WTC11 (cell line): ENCODE data around the gene MAPKAPK5. TPM values are rescaled to one million over a fixed set of nuclear protein-coding genes. Genes with fewer than 3 reads are reported as not detected.

Experiments used
- ATAC-seq: fragments of 200-7000 bp; cut with Tn5 transposase; 2 replicates; pipeline ENCODE4 v1.10.0; 2021; ENCODE audit warnings: mild to moderate bottlenecking, moderate library complexity
- CTCF ChIA-PET: fragments of 300-600 bp; sonication (Branson Sonifier 250); formaldehyde crosslinking; loops from one replicate; lab custom pipeline; 2021; ENCODE audit warnings: antibody characterized with exemption; lab: Charles Lee
- POLR2A ChIA-PET: fragments of 350-600 bp; sonication (Branson Sonifier 250); formaldehyde crosslinking; loops from one replicate; lab custom pipeline; 2021; ENCODE audit warnings: antibody characterized with exemption; lab: Charles Lee
- DNase-seq: peaks from one replicate; pipeline ENCODE4 v3.0.0; 2021; ENCODE audit warnings: low spot score
- H3K27ac Mint-ChIP-seq: 2 replicates; pipeline ENCODE4 v1.8.0; 2021; ENCODE audit warnings: mixed read lengths
- H3K27me3 Mint-ChIP-seq: 2 replicates; pipeline ENCODE4 v1.8.0; 2021; ENCODE audit warnings: low read depth, mild to moderate bottlenecking, moderate library complexity, mixed read lengths
- H3K36me3 Mint-ChIP-seq: 2 replicates; pipeline ENCODE4 v1.8.0; 2021; ENCODE audit warnings: mixed read lengths
- H3K4me1 Mint-ChIP-seq: 2 replicates; pipeline ENCODE4 v1.8.0; 2022; ENCODE audit warnings: mixed read lengths
- H3K4me3 Mint-ChIP-seq: 2 replicates; pipeline ENCODE4 v1.8.0; 2021; ENCODE audit warnings: mild to moderate bottlenecking, moderate library complexity, mixed read lengths
- H3K9me3 Mint-ChIP-seq: 2 replicates; pipeline ENCODE4 v1.8.0; 2021; ENCODE audit warnings: mixed read lengths
- ELF4 ChIP-seq: sonication (generic); formaldehyde crosslinking; IDR thresholded peaks from 2 replicates; pipeline ENCODE4 v1.8.1; 2022; ENCODE audit warnings: low read depth, mild to moderate bottlenecking, moderate library complexity, missing genetic modification reagents
- FOXJ3 ChIP-seq: sonication (generic); formaldehyde crosslinking; IDR thresholded peaks from 2 replicates; pipeline ENCODE4 v1.9.0; 2021; ENCODE audit warnings: missing genetic modification reagents, mild to moderate bottlenecking, borderline replicate concordance
- GRHL2 ChIP-seq: fragments of 250-450 bp; sonication (Bioruptor Pico); IDR thresholded peaks from 2 replicates; pipeline ENCODE4 v1.8.0; 2022; ENCODE audit warnings: mild to moderate bottlenecking, moderate library complexity; ENCODE audit not compliant: insufficient replicate concordance, severe bottlenecking
- MLX ChIP-seq: sonication (generic); formaldehyde crosslinking; IDR thresholded peaks from 2 replicates; pipeline ENCODE4 v1.8.1; 2023; ENCODE audit warnings: mild to moderate bottlenecking, missing genetic modification reagents, moderate library complexity
- NFATC4 ChIP-seq: fragments of 250-450 bp; sonication (Bioruptor Pico); IDR thresholded peaks from 2 replicates; pipeline ENCODE4 v1.9.0; 2021; ENCODE audit warnings: mild to moderate bottlenecking
- PREB ChIP-seq: sonication (generic); formaldehyde crosslinking; IDR thresholded peaks from 2 replicates; pipeline ENCODE4 v1.8.1; 2022; ENCODE audit warnings: mild to moderate bottlenecking, missing genetic modification reagents, moderate library complexity, borderline replicate concordance
- TCF7 ChIP-seq: sonication (generic); formaldehyde crosslinking; IDR thresholded peaks from 2 replicates; pipeline ENCODE4 v1.8.0; 2022; ENCODE audit warnings: mild to moderate bottlenecking, low read depth, missing genetic modification reagents, moderate library complexity
- ZNF281 ChIP-seq: sonication (generic); formaldehyde crosslinking; IDR thresholded peaks from 2 replicates; pipeline ENCODE4 v1.8.0; 2023; ENCODE audit warnings: mild to moderate bottlenecking, missing genetic modification reagents
- total RNA-seq: library from RNA; stranded (reverse); gene quantifications from 3 replicates; pipeline ENCODE4 v1.2.3, GENCODE V29; 2021
- TF ChIP-seq, protein P1 (sequence below): fragments of 250-450 bp; sonication (Bioruptor Pico); IDR thresholded peaks from 2 replicates; pipeline ENCODE4 v2.1.2; 2022; ENCODE audit warnings: mild to moderate bottlenecking, moderate library complexity
- TF ChIP-seq, protein P2 (sequence below): sonication (generic); formaldehyde crosslinking; IDR thresholded peaks from 2 replicates; pipeline ENCODE4 v1.8.0; 2023; ENCODE audit warnings: missing genetic modification reagents
- TF ChIP-seq, protein P3 (sequence below): sonication (generic); formaldehyde crosslinking; IDR thresholded peaks from 2 replicates; pipeline ENCODE4 v1.8.0; 2022; ENCODE audit warnings: mild to moderate bottlenecking, missing genetic modification reagents

Gene MAPKAPK5
- total RNA-seq, 1 experiment from 2014 or later, result 81.8 TPM

- Mint-ChIP-seq H3K36me3 (peaks cover 54% of the 10 kb centered on the region), H3K4me3 (peak overlapping the region; percentile 56), H3K9me3 (peaks cover 10% of the 10 kb centered on the region), H3K27ac (peak overlapping the region; percentile 99), H3K4me1 (peaks cover 55% of the 10 kb centered on the region), H3K27me3 (no peaks in the 10 kb centered on the region)
- peak; percentile 26 for DNase-seq
- CTCF ChIA-PET, result interaction anchor here (0.7 to 1.6 kb wide), 6 partner anchors 9 to 298 kb away, joined by 3 to 4 read pairs (median 3); no protein-coding TSS in a partner anchor
- POLR2A ChIA-PET, result interaction anchor here (1.6 kb wide), 1 partner anchor 27 kb away, joined by 9 read pairs; the partner anchor contains the start of gene MAPKAPK5
- TF ChIP-seq, protein P1, sequence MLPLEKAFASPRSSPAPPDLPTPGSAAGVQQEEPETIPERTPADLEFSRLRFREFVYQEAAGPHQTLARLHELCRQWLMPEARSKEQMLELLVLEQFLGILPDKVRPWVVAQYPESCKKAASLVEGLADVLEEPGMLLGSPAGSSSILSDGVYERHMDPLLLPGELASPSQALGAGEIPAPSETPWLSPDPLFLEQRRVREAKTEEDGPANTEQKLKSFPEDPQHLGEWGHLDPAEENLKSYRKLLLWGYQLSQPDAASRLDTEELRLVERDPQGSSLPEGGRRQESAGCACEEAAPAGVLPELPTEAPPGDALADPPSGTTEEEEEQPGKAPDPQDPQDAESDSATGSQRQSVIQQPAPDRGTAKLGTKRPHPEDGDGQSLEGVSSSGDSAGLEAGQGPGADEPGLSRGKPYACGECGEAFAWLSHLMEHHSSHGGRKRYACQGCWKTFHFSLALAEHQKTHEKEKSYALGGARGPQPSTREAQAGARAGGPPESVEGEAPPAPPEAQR (CRISPR knock-in tag), result no peak
- TF ChIP-seq, protein P2, sequence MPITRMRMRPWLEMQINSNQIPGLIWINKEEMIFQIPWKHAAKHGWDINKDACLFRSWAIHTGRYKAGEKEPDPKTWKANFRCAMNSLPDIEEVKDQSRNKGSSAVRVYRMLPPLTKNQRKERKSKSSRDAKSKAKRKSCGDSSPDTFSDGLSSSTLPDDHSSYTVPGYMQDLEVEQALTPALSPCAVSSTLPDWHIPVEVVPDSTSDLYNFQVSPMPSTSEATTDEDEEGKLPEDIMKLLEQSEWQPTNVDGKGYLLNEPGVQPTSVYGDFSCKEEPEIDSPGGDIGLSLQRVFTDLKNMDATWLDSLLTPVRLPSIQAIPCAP (CRISPR knock-in tag), result no peak
- TF ChIP-seq NFATC4 (no peak), GRHL2 (CRISPR knock-in tag) (no peak)
- TF ChIP-seq, protein P3, sequence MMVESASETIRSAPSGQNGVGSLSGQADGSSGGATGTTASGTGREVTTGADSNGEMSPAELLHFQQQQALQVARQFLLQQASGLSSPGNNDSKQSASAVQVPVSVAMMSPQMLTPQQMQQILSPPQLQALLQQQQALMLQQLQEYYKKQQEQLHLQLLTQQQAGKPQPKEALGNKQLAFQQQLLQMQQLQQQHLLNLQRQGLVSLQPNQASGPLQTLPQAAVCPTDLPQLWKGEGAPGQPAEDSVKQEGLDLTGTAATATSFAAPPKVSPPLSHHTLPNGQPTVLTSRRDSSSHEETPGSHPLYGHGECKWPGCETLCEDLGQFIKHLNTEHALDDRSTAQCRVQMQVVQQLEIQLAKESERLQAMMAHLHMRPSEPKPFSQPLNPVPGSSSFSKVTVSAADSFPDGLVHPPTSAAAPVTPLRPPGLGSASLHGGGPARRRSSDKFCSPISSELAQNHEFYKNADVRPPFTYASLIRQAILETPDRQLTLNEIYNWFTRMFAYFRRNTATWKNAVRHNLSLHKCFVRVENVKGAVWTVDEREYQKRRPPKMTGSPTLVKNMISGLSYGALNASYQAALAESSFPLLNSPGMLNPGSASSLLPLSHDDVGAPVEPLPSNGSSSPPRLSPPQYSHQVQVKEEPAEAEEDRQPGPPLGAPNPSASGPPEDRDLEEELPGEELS (CRISPR knock-in tag), result peak; percentile 30; the same call in 1 of the 2 replicates
- peak; percentile 92 for ATAC-seq
These were observed 26.9 kb downstream of the MAPKAPK5 start for GRCh38 chr12:111868676-111869588.

DNA sequence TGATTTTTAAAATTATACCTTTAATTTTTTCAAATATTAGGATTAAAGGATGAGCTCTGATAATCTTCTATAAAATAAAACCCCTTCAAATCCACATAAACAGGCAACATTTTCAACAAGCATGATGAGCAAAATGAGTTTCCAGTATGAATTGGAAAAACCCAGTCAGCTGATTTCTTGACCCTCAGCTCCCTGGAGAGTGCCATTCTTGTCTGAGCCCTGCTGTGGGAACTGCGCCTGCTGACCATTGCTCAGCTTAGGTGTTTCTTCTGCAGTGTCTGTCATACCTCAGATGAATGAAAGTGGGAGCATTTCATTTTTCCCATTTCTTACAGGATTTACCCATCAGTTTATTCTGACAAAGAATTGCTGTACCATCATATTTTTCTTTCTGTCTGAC lies 27.6 kb downstream of the MAPKAPK5 start:
- Mint-ChIP-seq H3K36me3 (peaks cover 55% of the 10 kb centered on the region), H3K9me3 (peaks cover 10% of the 10 kb centered on the region), H3K27me3 (no peaks in the 10 kb centered on the region), H3K27ac (peak overlapping the region; percentile 81), H3K4me3 (peak overlapping the region; percentile 39; the same call in 1 of the 2 replicates), H3K4me1 (peaks cover 55% of the 10 kb centered on the region)
- CTCF ChIA-PET, result interaction anchor here (1.5 kb wide), 1 partner anchor 9 kb away, joined by 3 read pairs; no protein-coding TSS in a partner anchor
- POLR2A ChIA-PET, result no interaction called here
- no peak for TF ChIP-seq MLX (CRISPR knock-in tag)
- no peak for TF ChIP-seq TCF7 (CRISPR knock-in tag)
- no peak for TF ChIP-seq PREB
- no peak for TF ChIP-seq FOXJ3 (CRISPR knock-in tag)
- no peak for TF ChIP-seq ELF4 (CRISPR knock-in tag)
- no peak for TF ChIP-seq ZNF281 (CRISPR knock-in tag)
- DNase-seq (no peak), ATAC-seq (no peak)
